ENCODE measurements around the gene PPP1R16B.

PPP1R16B gene

DNA sequence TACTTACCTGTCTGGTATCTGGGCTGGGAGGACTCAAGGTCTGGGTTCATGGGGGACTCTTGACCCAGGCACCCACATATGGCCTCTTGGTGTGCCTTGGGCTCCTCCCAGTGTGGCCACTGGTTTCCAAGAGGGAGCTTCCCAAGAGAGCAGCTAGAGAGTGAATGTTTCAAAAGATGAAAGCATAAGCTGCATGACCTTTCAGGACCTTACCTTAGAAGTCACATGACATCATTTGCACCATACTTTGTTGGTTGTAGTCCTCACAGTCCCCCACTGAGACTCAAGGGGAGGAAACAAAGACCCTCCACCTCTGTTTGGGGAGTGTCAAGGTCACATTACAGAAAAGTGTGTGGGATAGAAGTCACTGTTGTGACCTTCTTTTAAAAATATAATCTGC is 43.3 kb upstream of the PPP1R16B start:
- Histone ChIP-seq H3K79me2 (ENCODE audit: insufficient read depth, low read depth) (no peaks in the 10 kb centered on the region), H3K4me1 (ENCODE audit: low read depth, poor library complexity, severe bottlenecking) (no peaks in the 10 kb centered on the region), H3K36me3 (ENCODE audit: insufficient read depth) (no peaks in the 10 kb centered on the region), H4K20me1 (ENCODE audit: insufficient read depth) (no peaks in the 10 kb centered on the region; the same call in 1 of the 2 replicates), H3K27ac (no peak overlapping the region), H3K27me3 (ENCODE audit: insufficient read depth, low read depth) (no peaks in the 10 kb centered on the region), H3K4me3 (IDR thresholded peaks at IDR 0.05; ENCODE audit: insufficient read depth, low read depth, low read length) (no peak overlapping the region), H2AFZ (ENCODE audit: low read depth) (no peak overlapping the region), H3K9ac (no peak overlapping the region), H3K4me2 (no peak overlapping the region)
- TF ChIP-seq, protein P1, sequence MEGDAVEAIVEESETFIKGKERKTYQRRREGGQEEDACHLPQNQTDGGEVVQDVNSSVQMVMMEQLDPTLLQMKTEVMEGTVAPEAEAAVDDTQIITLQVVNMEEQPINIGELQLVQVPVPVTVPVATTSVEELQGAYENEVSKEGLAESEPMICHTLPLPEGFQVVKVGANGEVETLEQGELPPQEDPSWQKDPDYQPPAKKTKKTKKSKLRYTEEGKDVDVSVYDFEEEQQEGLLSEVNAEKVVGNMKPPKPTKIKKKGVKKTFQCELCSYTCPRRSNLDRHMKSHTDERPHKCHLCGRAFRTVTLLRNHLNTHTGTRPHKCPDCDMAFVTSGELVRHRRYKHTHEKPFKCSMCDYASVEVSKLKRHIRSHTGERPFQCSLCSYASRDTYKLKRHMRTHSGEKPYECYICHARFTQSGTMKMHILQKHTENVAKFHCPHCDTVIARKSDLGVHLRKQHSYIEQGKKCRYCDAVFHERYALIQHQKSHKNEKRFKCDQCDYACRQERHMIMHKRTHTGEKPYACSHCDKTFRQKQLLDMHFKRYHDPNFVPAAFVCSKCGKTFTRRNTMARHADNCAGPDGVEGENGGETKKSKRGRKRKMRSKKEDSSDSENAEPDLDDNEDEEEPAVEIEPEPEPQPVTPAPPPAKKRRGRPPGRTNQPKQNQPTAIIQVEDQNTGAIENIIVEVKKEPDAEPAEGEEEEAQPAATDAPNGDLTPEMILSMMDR (conservative IDR thresholded peaks at IDR 0.05; ENCODE audit: low read depth, low read length) = no peak

DNA sequence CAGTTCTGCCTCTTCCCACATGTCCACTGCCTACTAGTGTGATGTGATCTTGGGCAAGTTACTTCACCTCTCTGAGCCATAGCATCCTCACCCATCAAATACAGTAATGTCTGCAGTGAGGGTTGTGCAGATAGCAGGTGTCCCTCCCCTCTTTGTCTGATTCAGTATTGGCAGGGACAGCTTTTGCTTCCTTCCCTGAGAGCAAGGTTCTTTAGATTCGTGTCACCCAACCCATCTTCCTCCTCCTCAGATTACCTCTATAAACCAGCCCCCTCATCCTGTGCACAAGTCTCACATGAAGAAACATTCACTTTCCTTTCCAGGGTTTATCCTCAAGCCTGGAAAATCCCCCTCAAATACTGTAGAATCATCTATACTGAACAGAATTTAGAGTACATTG is 41.9 kb upstream of the PPP1R16B start:
- Histone ChIP-seq H2AFZ (ENCODE audit: low read depth) (no peak overlapping the region), H3K4me2 (no peak overlapping the region), H3K4me3 (IDR thresholded peaks at IDR 0.05; ENCODE audit: insufficient read depth, low read depth, low read length) (no peak overlapping the region), H3K36me3 (ENCODE audit: insufficient read depth) (no peaks in the 10 kb centered on the region; the same call in 1 of the 2 replicates), H3K9ac (no peak overlapping the region), H3K79me2 (ENCODE audit: insufficient read depth, low read depth) (no peaks in the 10 kb centered on the region), H3K4me1 (ENCODE audit: low read depth, poor library complexity, severe bottlenecking) (no peaks in the 10 kb centered on the region), H4K20me1 (ENCODE audit: insufficient read depth) (no peaks in the 10 kb centered on the region; the same call in 1 of the 2 replicates), H3K27ac (no peak overlapping the region), H3K27me3 (ENCODE audit: insufficient read depth, low read depth) (no peaks in the 10 kb centered on the region)
- TF ChIP-seq, protein P1 (conservative IDR thresholded peaks at IDR 0.05; ENCODE audit: low read depth, low read length) = no peak

GRCh38 chr20:38764567-38765318 is 40.8 kb upstream of the PPP1R16B start:
- no peaks in the 10 kb centered on the region; the same call in 1 of the 2 replicates for H3K36me3 ChIP-seq (ENCODE audit: insufficient read depth)
- TF ChIP-seq, protein P1 (conservative IDR thresholded peaks at IDR 0.05; ENCODE audit: low read depth, low read length) = no peak
- no peak overlapping the region for H2AFZ ChIP-seq (ENCODE audit: low read depth)
- no peaks in the 10 kb centered on the region; the same call in 1 of the 2 replicates for H4K20me1 ChIP-seq (ENCODE audit: insufficient read depth)
- H3K4me3 ChIP-seq (IDR thresholded peaks at IDR 0.05; ENCODE audit: insufficient read depth, low read depth, low read length) = no peak overlapping the region
- no peak overlapping the region for H3K27ac ChIP-seq
- no peaks in the 10 kb centered on the region for H3K27me3 ChIP-seq (ENCODE audit: insufficient read depth, low read depth)
- H3K4me1 ChIP-seq (ENCODE audit: low read depth, poor library complexity, severe bottlenecking) = no peaks in the 10 kb centered on the region
- H3K4me2 ChIP-seq = no peak overlapping the region
- H3K79me2 ChIP-seq (ENCODE audit: insufficient read depth, low read depth) = no peaks in the 10 kb centered on the region
- no peak overlapping the region for H3K9ac ChIP-seq

DNA sequence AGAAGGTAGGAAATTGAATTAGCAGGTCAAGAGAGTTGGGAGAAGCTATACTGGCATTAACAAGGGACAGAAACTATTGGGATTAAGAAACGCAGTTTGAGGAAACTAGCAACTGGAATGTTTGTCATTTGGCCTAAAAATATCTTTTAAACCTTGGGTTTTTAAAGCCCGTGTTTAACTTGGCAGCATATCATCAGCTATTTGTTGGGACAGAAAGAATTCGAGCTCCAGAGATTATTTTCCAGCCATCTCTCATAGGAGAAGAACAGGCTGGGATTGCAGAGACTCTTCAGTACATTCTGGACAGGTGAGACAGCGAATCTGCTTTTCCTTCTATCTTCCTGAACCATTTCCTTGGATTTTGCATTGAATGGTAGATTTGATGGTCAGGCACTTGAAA is 39.4 kb upstream of the PPP1R16B start:
- Histone ChIP-seq H3K4me3 (IDR thresholded peaks at IDR 0.05; ENCODE audit: insufficient read depth, low read depth, low read length) (no peak overlapping the region), H2AFZ (ENCODE audit: low read depth) (no peak overlapping the region), H3K79me2 (ENCODE audit: insufficient read depth, low read depth) (no peaks in the 10 kb centered on the region), H3K4me1 (ENCODE audit: low read depth, poor library complexity, severe bottlenecking) (no peaks in the 10 kb centered on the region), H3K36me3 (ENCODE audit: insufficient read depth) (no peaks in the 10 kb centered on the region; the same call in 1 of the 2 replicates), H4K20me1 (ENCODE audit: insufficient read depth) (no peaks in the 10 kb centered on the region; the same call in 1 of the 2 replicates), H3K4me2 (no peak overlapping the region), H3K9ac (no peak overlapping the region), H3K27me3 (ENCODE audit: insufficient read depth, low read depth) (no peaks in the 10 kb centered on the region), H3K27ac (no peak overlapping the region)
- TF ChIP-seq, protein P1 (conservative IDR thresholded peaks at IDR 0.05; ENCODE audit: low read depth, low read length) = no peak
